SK-N-DZ (cell line): Measurements from ENCODE around the gene SLC16A6.
"Not testable (repeated sequence)": the region's sequence is repeated elsewhere in the genome, so short reads cannot be mapped to it uniquely, and the experiment has no call there.

ENCODE experiments used
- DNase-seq: peaks from one replicate; pipeline ENCODE4 v3.0.0-alpha.2; 2015; ENCODE audit warnings: low spot score

The SLC16A6 gene

DNA sequence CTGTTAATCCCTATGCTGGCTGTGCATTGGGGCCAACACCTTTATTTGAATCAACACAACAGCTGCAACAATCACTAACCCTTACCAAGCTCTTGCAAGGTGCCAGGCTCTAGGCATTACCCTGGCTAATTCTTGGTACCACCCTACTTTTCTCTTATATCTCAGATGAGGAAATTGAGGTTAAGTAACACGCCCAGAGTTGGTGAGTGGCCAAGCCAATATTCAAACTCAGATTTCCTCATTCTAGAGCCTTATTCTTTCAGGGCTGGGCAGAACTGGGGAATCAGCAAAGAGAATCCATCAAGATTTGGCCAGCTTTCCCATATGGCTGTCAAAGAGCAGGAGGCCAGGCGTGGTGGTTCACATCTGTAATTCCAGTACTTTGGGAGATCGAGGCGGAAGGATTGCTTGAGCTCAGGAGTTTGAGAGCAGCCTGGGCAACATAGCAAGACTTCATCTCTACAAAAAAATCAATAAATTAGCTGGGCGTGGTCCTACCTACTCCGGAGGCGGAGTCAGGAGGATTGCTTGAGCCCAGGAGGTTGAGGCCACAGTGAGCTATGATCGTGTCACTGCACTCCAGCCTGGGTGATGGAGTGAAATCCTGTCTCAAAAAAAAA, 24.1 kb upstream of the SLC16A6 start:
- DNase-seq, result no peak

DNA sequence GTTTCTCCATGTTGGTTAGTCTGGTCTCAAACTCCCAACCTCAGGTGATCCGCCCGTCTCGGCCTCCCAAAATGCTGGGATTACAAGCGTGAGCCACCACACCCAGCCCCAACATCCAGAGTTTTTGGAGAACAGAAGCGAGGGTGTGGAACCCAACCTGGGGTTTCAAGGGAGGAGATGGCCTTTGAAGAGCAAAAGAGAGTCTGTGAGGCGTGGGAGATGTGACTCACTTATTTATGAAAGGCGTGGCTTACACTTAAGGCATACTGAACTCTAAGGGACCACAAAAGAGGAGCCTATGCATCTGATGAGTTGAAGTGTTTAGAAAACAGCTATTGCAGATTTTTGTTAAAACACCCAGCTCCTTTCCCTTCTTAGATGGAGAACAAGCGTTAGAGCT, 19.2 kb upstream of the SLC16A6 start:
- DNase-seq, result no peak

DNA sequence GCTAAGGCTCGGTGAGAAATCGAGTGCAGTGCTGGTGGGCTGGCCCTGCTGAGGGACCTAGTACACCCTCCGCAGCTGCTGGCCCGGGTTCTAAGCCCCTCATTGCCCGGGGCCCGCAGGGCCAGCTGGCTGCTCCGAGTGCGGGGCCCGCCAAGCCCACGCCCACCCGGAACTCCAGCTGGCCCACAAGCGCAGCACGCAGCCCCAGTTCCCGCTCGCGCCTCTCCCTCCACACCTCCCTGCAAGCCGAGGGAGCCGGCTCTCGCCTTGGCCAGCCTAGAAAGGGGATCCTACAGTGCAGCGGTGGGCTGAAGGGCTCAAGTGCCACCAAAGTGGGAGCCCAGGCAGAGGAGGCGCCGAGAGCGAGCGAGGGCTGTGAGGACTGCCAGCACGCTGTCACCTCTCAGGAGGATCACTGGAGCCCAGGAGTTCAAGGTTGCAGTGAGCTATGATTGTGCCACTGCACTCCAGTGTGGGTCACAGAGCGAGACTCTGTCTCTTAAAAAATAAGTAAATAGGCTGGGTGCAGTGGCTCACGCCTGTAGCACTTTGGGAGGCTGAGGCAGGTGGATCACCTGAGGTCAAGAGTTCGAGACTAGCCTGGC, 18.2 kb upstream of the SLC16A6 start:
- DNase-seq, result not testable (repeated sequence)

DNA sequence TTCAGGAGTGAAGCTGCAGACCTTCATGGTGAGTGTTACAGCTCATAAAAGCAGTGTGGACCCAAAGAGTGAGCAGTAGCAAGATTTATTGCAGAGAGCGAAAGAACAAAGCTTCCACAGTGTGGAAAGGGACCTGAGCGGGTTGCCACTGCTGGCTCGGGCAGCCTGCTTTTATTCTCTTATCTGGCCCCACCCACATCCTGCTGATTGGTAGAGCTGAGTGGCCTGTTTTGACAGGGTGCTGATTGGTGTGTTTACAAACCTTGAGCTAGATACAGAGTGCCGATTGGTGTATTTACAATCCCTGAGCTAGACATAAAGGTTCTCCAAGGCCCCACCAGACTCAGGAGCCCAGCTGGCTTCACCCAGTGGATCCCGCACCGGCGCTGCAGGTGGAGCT, 17.6 kb upstream of the SLC16A6 start:
- DNase-seq, result not testable (repeated sequence)

DNA sequence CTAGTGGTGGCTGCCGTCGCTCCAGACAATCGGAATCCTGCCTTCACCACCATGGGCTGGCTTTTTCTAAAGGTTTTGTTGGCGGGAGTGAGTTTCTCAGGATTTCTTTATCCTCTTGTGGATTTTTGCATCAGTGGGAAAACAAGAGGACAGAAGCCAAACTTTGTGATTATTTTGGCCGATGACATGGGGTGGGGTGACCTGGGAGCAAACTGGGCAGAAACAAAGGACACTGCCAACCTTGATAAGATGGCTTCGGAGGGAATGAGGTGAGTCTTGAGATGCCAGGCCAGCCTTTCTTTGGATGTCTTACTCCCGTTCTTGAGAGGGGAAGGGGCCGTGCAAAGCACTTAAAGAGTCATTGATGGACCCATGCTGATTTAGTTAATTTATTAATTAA, 16.5 kb upstream of the SLC16A6 start:
- no peak for DNase-seq

DNA sequence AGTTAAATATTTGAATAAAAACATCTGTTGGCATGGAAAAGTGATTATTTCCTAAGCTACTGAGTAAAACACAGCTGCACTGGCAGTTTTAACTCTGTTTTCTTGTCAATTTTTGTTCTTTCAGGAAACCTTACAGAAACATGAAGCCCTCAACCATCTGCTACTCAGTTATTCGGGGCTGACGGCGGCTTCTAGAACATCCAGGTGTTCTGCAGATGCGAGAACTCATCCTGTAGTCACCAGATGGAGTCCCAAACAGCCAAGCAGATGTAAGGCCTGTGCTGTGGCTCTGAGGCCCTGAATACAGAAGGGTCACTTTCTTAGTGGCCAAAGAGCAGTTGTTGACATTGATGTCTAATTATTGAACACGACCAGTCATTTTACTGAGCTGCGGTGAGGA, 15.9 kb upstream of the SLC16A6 start:
- no peak for DNase-seq

DNA sequence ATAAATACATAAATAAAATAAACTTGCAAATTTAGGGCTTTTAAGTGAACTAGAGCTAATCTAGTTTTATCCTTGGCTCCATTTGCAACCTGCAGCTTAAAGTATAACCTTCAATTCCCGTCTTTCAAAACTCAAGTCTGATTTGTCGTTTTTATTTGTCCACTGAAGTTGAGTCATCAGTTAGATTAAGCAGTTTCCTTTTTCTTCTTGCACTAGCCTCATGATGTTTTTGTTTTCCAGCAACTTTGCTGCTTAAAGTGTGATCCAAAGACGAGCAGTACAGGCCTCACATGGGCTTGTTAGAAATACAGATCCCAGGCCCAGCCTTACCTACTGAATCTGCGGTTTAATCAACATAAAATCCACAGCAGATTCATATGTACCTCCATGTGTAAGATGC, 14.2 kb upstream of the SLC16A6 start:
- no peak for DNase-seq

DNA sequence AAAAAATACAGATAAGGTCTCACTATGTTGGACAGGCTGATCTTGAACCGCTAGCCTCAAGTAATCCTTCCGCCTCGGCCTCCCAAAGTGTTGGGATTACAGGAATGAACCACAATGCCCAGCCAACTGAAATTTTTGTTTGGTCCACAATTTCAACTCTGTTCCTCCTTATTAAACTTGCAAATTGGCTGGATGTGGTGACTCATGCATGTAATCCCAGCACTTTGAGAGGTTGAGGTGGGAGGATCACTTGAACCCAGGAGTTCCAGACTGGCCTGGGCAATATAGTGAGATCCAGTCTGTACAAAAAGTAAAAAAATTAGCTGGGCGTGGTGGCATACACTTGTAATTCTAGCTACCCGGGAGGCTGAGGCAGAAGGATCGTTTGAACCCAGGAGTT, 13.8 kb upstream of the SLC16A6 start:
- no peak for DNase-seq

DNA sequence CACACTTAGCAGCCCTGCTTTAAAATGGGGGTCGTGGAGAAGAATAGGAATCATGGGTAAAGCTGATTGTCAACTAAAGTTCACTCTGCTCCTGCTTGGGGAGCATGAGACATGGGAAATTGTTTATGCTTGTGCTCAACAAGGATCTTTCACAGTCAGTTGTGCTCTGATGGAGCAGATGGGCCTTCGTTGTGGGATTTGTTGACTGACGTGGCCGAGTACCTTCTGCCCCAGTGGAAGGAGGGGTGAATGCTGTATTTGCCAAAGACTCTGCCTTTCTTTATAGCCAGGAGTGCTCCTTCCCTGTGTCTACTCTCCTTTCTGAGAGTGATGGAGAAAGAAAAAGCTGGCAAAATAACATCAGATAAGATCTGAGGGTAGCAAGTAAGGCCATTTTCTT, 11.7 kb upstream of the SLC16A6 start:
- no peak for DNase-seq

DNA sequence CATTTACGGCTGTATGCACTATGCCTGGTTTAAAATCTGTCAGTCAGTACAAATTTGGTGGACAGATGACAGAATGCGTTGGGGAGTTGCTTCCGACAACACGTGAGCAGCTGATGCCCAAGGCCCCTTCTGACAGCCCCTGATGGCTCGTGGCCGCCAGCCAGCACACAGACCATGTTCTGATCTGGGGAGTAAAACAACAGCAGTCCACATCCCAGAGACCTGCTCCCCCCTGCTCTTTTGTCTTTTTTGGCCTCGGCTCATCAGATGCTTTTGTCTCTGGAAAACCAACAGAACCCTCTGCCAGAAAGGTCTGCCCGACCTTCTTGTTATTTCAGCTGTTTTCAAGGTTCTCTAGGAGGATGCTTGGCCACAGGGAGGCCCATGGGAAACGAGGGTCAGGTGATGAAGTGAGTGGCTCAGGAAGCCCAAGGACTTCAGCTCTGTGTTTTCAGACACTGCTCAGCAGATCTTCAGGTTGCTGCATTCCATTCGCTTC, 11.2 kb upstream of the SLC16A6 start:
- DNase-seq, result no peak

DNA sequence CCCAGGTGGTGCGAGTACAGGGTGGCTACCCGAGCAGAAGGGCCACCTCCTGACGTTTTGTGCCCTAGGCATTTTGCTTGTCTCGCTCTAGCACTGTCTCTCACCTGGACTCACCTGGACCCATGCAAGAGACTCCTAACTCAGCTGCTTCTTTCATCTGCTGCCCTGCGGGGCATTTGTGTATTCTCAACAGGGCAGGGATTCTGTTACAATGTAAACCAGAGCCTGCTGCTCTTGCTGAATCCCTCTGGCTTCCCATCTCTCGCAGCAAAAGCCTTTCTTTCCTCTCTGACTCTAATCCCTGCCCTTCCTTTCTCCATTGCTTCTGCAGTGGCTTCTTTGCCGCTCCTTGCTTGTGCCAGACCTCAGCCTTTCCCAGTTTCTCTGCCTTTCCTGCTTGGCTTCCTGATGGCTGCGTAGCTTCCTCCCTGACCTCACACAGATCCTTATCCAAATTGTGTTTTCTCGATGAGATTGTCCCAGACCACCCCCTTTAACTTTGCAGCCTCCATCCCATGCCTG, 10.6 kb upstream of the SLC16A6 start:
- DNase-seq, result no peak

DNA sequence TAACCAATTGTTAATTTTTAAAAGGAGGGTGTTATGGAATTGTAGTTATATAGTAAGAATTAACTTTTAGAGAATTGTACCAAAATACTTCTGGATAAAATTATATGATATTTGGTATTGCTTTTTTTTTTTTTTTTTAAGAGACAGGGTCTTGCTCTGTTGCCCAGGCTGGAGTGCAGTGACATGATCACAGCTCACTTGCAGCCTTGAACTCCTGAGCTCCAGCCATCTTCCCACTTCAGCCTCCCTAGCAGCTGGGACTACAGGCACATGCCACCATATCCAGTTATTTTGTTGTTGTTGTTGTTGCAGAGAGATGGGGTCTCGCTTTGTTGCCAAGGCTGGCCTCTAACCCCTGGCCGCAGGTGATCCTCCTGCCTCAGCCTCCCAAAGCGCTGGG, 8.9 kb upstream of the SLC16A6 start:
- DNase-seq, result no peak

DNA sequence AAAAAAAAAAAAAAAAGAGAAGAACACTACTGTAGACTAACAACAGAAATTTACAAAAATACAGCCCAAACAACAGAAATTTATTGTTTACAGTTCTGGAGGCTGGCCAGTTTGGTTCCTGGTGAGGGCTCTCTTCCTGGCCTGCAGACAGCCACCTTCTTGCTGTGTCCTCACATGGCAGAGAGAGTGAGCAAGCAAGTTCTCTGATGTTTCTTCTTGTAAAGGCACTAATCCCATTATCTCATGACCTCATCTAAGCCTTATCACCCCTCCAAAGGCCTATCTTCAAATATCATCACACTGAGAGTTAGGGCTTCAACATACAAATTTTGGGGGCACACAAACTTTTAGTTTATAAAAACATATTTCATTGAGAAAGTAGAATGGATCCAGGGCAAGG, 7.7 kb upstream of the SLC16A6 start:
- DNase-seq, result no peak

DNA sequence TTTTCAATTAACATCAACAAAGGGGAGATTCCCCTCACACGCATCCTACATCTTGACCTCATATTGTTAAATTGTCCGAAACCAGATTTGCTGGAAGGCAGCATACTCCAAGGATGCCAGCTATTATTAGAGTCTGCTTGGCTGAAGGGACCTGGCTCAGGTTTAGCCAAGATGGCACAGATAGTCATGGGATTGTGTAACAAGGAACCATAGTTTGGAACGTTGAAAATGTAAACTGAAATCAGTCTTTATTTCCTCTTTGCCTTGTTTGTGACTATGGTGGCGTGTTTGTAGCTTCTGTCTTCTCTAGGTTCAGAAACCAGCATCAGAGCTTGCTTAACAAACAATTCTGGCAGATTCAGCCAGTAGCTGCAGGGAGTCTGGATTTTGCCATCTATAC, 6.3 kb upstream of the SLC16A6 start:
- DNase-seq, result no peak

DNA sequence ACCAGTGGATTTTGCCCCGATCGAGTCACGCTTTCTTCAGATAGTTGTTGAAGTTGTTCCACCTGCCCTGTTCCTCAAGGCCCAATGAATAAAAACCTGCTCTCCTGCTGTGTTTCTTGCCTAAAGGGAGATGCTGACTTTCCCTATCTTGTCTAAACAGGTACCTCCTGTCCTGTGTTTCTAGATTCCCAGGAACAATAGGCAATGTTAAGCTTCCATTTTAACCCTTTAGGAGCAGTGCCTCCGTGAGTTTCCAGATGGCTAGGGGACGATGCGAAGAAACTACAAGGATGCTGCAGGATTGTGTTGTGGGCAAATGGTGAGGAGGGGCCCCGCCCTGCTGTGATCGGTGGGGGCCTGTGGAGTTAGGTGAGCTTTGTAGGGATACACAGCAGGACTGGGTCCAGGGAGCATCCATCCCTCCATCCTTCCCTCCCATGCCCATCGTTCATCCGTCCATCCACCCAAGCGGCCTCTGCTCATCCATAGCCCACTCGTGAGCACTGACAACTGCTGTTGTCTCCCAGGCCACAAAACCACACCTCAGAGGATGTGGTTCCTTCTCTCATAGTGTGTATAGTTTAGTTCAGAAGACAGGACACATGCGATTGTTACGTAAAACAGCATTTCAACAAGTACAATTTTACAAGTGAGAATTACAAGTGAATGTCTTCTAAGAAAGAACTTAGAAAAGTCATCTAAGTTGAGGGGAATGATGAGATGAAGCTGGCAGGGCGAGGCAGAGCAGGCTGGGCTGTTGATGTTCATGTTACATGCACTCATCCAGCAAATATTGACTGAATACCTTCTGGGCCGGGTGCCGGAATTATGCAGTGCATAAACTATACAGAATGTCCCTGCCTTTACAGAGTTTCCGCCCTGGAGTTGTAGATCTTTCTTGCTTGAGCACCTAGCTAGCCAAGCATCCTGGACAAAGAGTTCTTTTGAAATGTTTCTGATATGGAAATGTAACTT, 5.6 kb upstream of the SLC16A6 start:
- DNase-seq, result no peak

DNA sequence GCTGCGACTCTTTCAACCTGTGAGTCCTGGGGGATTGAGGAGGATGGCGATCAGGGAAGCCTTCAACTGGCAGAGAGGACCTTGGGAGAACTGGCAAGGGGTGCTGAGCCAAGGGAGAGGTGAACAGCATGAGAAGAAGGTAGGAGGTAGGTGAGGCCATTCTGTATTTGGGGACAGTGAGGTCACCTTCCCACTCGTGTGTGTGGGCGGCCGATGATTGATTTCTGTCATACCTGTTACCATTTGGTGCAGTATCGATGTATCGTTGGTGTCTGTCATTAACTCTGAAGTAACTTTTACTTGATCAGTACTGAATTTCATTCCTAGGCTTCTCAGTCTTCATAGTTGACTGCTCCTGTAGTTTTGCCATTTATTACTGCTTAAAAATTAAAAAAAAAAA, 4.2 kb upstream of the SLC16A6 start:
- DNase-seq, result no peak

DNA sequence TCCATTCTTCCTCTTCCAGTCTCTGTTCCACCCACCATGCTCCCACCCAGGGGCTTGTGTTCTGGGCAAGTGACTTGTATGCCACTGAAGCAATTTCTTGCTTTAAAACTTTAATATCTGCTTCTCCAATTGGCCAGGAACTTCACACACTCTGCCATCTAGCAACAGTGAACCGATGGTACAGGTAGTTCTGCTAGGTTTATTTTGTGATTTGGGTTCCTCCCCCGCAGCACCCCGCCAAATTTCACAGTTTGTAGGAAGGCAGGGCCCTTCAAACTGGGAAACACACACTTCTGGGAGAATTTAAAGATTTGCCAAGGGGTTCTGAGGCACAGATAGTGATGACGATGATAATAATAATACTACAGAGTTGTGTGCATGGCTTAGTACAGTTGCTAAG, 3.7 kb upstream of the SLC16A6 start:
- no peak for DNase-seq

DNA sequence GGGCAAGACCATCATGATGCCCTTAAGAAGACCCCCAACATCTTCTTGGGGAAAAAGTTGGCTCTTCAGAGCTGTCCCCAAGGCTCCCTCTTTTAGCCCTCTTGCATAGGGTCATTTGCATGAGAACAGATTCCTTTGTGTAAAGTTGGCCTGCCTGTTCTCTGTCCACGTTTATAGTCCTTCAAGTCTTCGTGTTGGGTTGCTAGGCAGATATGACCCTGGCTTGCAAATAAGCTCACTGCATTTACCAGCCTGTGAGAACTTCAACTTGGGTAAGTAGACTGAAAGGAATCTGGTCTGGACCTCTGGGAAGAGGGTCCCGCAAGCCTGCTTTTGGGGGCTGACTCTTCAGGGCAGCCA, 3.2 kb upstream of the SLC16A6 start:
- DNase-seq, result no peak

DNA sequence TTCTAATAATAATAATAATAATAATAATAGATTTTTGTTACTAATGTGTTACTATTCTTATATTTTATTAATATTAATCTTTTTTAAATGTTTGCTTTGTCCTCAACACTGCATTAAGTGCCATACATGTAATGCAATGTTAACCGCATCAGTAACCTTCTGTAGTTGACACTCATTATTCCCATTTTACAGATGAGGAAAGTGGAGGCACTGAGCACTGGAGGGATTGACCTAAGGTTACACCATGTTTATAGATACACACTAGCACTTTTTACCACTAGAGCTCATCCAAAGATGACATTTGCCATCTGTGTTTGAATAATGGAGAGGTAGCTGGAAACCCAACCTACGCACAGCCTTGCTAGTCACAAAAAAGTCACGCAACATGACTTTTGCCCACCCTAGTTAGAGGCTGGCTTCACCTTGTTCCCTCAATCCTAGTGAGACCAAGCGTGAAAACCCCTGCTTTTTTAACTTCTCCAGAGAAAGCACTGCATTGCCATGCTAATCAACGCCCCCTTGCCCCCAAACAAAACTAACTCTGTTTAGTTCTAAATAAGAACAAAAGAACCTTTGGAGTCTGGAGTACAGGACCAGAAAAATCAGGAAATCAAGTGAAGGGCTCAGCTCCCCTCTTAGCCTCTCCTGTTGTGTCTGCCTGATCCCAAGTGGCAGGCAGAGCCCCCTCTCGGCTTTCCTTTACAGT, 2.7 kb upstream of the SLC16A6 start:
- DNase-seq, result no peak

DNA sequence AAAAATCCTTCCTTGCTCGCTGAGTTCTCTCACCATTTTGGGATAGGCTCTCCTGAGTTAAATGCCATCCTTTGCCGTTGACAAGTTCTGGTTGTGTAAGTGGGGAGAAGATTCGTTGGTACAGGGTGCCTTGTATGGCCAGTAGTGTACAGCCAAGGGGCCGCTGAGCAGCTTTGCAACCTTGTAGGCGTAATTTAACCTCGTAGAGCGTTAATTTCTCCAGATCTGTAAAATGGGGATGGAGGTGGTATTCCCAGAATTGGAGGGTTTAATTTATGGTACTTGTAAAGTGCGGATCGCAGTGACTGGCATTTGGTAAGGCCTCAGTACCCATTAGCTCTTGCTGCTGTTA, 1.7 kb upstream of the SLC16A6 start:
- no peak for DNase-seq

DNA sequence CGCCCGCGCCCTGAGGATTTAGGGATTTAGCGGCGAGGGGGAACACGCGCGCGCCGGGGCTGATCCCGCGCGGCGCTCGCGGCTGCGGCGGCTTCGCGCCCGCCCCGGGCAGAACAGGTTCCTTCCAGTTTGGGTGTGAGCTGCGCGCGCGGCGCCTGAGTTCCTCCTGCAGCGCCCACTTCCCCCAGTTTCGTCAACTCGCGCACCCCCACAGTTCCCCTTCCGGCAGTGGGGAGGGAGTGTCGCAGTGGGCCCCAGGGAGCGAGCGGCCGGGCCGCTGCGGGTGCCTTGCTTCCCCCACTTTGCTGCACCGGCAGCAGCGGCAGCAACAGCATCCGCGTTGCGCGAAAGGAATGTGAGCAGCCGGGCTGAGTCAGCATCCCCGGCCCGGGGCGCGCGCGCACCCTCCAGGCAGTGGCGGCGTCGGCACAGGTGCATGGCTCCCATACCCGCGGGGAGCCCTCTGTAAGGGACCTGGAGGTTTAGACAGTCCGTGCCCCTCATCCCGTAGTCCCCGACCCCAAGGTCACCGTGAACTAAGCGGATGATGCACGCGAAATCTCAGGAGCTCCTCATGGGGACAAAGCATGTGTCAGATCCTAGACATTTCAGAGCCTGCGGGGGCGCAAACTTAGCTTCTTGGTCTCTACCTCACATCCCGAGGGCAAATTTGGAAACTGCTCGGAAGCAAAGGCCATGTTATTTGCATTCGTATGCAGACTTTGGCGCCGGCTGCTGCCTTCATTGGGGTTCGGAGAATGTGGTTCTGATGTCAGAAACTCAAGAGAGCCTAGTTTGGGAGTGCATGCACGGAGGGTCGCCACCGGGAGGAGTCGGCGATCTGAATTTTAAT, 1.1 kb upstream of the SLC16A6 start:
- DNase-seq, result peak; percentile 61
